Smooth muscle cell (in vitro differentiated cells): Measurements from ENCODE around the gene CBFA2T3. TPM values are rescaled to one million over a fixed set of nuclear protein-coding genes. Genes with fewer than 3 reads are reported as not detected.

Experiments used
- DNase-seq: peaks from one replicate; lab custom pipeline; 2025; ENCODE audit not compliant: unreplicated experiment; lab: John Stamatoyannopoulos, UW
- H2AFZ ChIP-seq: fragments of 200-600 bp; sonication (generic); 2 replicates; pipeline ENCODE4 v1.6.0; 2016; ENCODE audit warnings: antibody characterized with exemption, low read depth, mild to moderate bottlenecking
- H3F3A ChIP-seq: fragments of 200-600 bp; sonication (generic); 2 replicates; pipeline ENCODE4 v1.6.0; 2017; ENCODE audit warnings: antibody characterized with exemption, low read depth
- H3K27ac ChIP-seq: fragments of 200-600 bp; sonication (generic); 2 replicates; pipeline ENCODE4 v1.5.1; 2016; ENCODE audit warnings: low read depth, mild to moderate bottlenecking
- H3K27me3 ChIP-seq: fragments of 200-600 bp; sonication (generic); 2 replicates; pipeline ENCODE4 v1.6.1; 2016; ENCODE audit warnings: low read depth, mild to moderate bottlenecking
- H3K36me3 ChIP-seq: fragments of 200-600 bp; sonication (generic); 2 replicates; pipeline ENCODE4 v1.5.1; 2016; ENCODE audit warnings: low read depth
- H3K4me1 ChIP-seq: fragments of 200-600 bp; sonication (generic); 2 replicates; pipeline ENCODE4 v1.5.1; 2016; ENCODE audit warnings: low read depth
- H3K4me2 ChIP-seq: fragments of 200-600 bp; sonication (generic); 2 replicates; pipeline ENCODE4 v1.6.0; 2016; ENCODE audit warnings: mild to moderate bottlenecking
- H3K4me3 ChIP-seq: fragments of 200-600 bp; sonication (generic); 2 replicates; pipeline ENCODE4 v1.5.1; 2016; ENCODE audit warnings: mild to moderate bottlenecking
- H3K79me2 ChIP-seq: fragments of 200-600 bp; sonication (generic); 2 replicates; pipeline ENCODE4 v1.6.0; 2016; ENCODE audit warnings: low read depth, mild to moderate bottlenecking
- H3K9ac ChIP-seq: fragments of 200-600 bp; sonication (generic); 2 replicates; pipeline ENCODE4 v1.6.0; 2016; ENCODE audit warnings: low read depth
- H3K9me3 ChIP-seq: fragments of 200-600 bp; sonication (generic); replicated peaks from 2 replicates; pipeline ENCODE4 v1.5.1; 2016; ENCODE audit warnings: low read depth
- H4K20me1 ChIP-seq: fragments of 200-600 bp; sonication (generic); 2 replicates; pipeline ENCODE4 v1.6.0; 2016; ENCODE audit warnings: low read depth
- CTCF ChIP-seq: fragments of 200-600 bp; sonication (generic); IDR thresholded peaks from 2 replicates; pipeline ENCODE4 v1.5.1; 2017; ENCODE audit warnings: borderline replicate concordance, mild to moderate bottlenecking, antibody characterized with exemption; ENCODE audit not compliant: insufficient read depth, poor library complexity, severe bottlenecking
- WGBS: methylation state at CpG from one replicate; pipeline ENCODE4 v1.1.7; 2016; ENCODE audit warnings: low lambda C conversion rate; 5-methylcytosine and 5-hydroxymethylcytosine counted together
- polyA plus RNA-seq: library from polyadenylated mRNA; unstranded; fragments of >200 nt; fragmentation: Nextera tagmentation; extraction: Ambion mirVana; gene quantifications from 2 replicates; pipeline ENCODE4 v1.2.1, GENCODE V29; 2016
- total RNA-seq: library from RNA; depleted of rRNA; stranded (reverse); fragments of >200 nt; gene quantifications from 2 replicates; pipeline ENCODE4 v1.2.3, GENCODE V29; 2014

The CBFA2T3 gene
- total and polyA plus RNA-seq, 2 experiments from 2014 or later: 0.25 TPM; not detected in 1

GRCh38 chr16:88901718-88902337 lies 75.2 kb downstream of the CBFA2T3 start:
- H2AFZ ChIP-seq: no peak overlapping the region
- DNase-seq: no peak
- TF ChIP-seq CTCF: no peak
- no peak overlapping the region for H3K9ac ChIP-seq
- H4K20me1 ChIP-seq: no peaks in the 10 kb centered on the region
- H3K9me3 ChIP-seq: no peaks in the 10 kb centered on the region
- H3F3A ChIP-seq: no peaks in the 10 kb centered on the region
- H3K4me1 ChIP-seq: no peaks in the 10 kb centered on the region
- no peak overlapping the region for H3K27ac ChIP-seq
- H3K79me2 ChIP-seq: no peaks in the 10 kb centered on the region
- 78% methylated on average over 26 of the region's 26 CpGs for WGBS
- H3K4me3 ChIP-seq: no peak overlapping the region
- no peaks in the 10 kb centered on the region for H3K27me3 ChIP-seq
- H3K36me3 ChIP-seq: no peaks in the 10 kb centered on the region
- no peak overlapping the region for H3K4me2 ChIP-seq

- 90% methylated on average over 12 of the region's 12 CpGs for WGBS
Observed at GRCh38 chr16:88900662-88901052, 76.3 kb downstream of the CBFA2T3 start.

GRCh38 chr16:88899901-88900661 lies 76.9 kb downstream of the CBFA2T3 start:
- Histone ChIP-seq H3K9ac (no peak overlapping the region), H3K27ac (no peak overlapping the region), H3F3A (no peaks in the 10 kb centered on the region), H3K27me3 (no peaks in the 10 kb centered on the region), H2AFZ (no peak overlapping the region), H3K4me1 (no peaks in the 10 kb centered on the region), H3K79me2 (no peaks in the 10 kb centered on the region), H4K20me1 (no peaks in the 10 kb centered on the region), H3K4me2 (no peak overlapping the region), H3K4me3 (no peak overlapping the region), H3K36me3 (no peaks in the 10 kb centered on the region), H3K9me3 (no peaks in the 10 kb centered on the region)
- DNase-seq: no peak
- 91% methylated on average over 41 of the region's 41 CpGs for WGBS
- no peak for TF ChIP-seq CTCF

More at GRCh38 chr16:88900662-88901052, 76.3 kb downstream of the CBFA2T3 start:
- H3K27me3 ChIP-seq: no peaks in the 10 kb centered on the region
- no peak for TF ChIP-seq CTCF
- H3K9ac ChIP-seq: no peak overlapping the region
- no peaks in the 10 kb centered on the region for H3K36me3 ChIP-seq
- no peak overlapping the region for H3K4me3 ChIP-seq
- no peaks in the 10 kb centered on the region for H3K79me2 ChIP-seq
- DNase-seq: no peak
- no peaks in the 10 kb centered on the region for H3F3A ChIP-seq
- H3K9me3 ChIP-seq: no peaks in the 10 kb centered on the region
- H3K27ac ChIP-seq: no peak overlapping the region
- no peak overlapping the region for H3K4me2 ChIP-seq
- H2AFZ ChIP-seq: no peak overlapping the region
- no peaks in the 10 kb centered on the region for H4K20me1 ChIP-seq
- H3K4me1 ChIP-seq: no peaks in the 10 kb centered on the region
